GM06990 (cell line): Measurements from ENCODE around the gene MATN4.

Experiments used
- DNase-seq: peaks from one replicate; pipeline ENCODE4 v3.0.0-alpha.2; 2011; ENCODE audit not compliant: insufficient read length; ENCODE audit errors: extremely low read depth
- H3K27me3 ChIP-seq: replicated peaks from 2 replicates; pipeline ENCODE4 v1.6.0; 2011; ENCODE audit warnings: low read length; ENCODE audit not compliant: control insufficient read depth, insufficient read depth
- H3K36me3 ChIP-seq: 2 replicates; pipeline ENCODE4 v1.5.1; 2011; ENCODE audit warnings: low read length; ENCODE audit not compliant: control insufficient read depth, insufficient read depth
- H3K4me3 ChIP-seq: replicated peaks from 2 replicates; pipeline ENCODE4 v1.5.1; 2011; ENCODE audit warnings: low read depth, mild to moderate bottlenecking, control low read depth, low read length
- TF ChIP-seq, protein P1 (sequence below): IDR thresholded peaks from 2 replicates; pipeline ENCODE4 v1.5.1; 2011; ENCODE audit warnings: low read length, control low read depth, mild to moderate bottlenecking, inconsistent platforms; ENCODE audit not compliant: insufficient read depth, poor library complexity, severe bottlenecking

MATN4 gene

GRCh38 chr20:45345104-45345936, 37.2 kb upstream of the MATN4 start:
- Histone ChIP-seq H3K36me3 (no peaks in the 10 kb centered on the region), H3K4me3 (no peak overlapping the region), H3K27me3 (no peaks in the 10 kb centered on the region)
- DNase-seq, result no peak
- TF ChIP-seq, protein P1, sequence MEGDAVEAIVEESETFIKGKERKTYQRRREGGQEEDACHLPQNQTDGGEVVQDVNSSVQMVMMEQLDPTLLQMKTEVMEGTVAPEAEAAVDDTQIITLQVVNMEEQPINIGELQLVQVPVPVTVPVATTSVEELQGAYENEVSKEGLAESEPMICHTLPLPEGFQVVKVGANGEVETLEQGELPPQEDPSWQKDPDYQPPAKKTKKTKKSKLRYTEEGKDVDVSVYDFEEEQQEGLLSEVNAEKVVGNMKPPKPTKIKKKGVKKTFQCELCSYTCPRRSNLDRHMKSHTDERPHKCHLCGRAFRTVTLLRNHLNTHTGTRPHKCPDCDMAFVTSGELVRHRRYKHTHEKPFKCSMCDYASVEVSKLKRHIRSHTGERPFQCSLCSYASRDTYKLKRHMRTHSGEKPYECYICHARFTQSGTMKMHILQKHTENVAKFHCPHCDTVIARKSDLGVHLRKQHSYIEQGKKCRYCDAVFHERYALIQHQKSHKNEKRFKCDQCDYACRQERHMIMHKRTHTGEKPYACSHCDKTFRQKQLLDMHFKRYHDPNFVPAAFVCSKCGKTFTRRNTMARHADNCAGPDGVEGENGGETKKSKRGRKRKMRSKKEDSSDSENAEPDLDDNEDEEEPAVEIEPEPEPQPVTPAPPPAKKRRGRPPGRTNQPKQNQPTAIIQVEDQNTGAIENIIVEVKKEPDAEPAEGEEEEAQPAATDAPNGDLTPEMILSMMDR, result no peak

DNA sequence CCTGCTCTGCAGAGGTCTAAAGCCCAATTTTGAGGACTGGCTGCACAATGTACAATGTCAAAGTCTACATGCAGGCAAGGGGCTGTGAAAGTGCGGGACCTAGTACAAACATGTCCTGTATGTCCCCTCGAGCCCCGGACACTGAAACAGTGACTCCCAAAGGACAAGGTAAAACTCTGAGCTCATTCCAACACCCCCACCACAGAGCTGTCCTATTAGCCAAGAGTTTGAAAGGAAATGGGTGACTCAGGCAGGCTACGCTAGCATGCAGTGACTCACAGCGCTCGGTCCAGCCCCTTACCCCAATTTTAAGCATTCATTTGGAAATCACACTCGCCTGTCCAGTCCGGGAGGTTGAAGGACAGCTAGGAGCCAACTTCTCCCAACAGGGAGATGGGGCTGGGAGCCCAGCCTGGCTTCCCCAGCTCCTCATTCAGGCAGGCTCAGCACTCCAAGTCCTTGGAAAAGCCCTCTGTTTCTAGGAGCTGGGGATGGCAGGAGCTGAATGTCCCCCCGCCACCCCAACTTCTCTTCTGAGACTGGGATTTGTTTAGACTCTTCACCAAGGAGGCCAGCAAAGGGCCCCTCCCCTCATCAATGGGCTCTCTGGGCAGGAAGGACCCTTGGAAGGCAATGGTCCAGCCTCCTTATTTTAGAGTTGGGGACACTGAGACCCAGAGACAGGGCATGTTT, 36.2 kb upstream of the MATN4 start:
- no peaks in the 10 kb centered on the region for H3K36me3 ChIP-seq

GRCh38 chr20:45343532-45344167, 35.6 kb upstream of the MATN4 start:
- TF ChIP-seq, protein P1, result no peak
- no peaks in the 10 kb centered on the region; the same call in 1 of the 2 replicates for H3K27me3 ChIP-seq
- DNase-seq, result no peak
- H3K36me3 ChIP-seq, result no peaks in the 10 kb centered on the region
- no peak overlapping the region for H3K4me3 ChIP-seq

More for the DNA sequence above, 36.2 kb upstream of the MATN4 start:
- no peaks in the 10 kb centered on the region; the same call in 1 of the 2 replicates for H3K27me3 ChIP-seq
- no peak for DNase-seq
- H3K4me3 ChIP-seq, result no peak overlapping the region
- TF ChIP-seq, protein P1, result no peak

- TF ChIP-seq, protein P1, result no peak
- H3K4me3 ChIP-seq, result no peak overlapping the region
- no peaks in the 10 kb centered on the region for H3K36me3 ChIP-seq
- no peak for DNase-seq
- H3K27me3 ChIP-seq, result no peaks in the 10 kb centered on the region; the same call in 1 of the 2 replicates
These were observed 34.9 kb upstream of the MATN4 start for GRCh38 chr20:45342855-45343531.
